GM21576 (cell line): ENCODE results near the gene B4GALT7.

Source experiments
- ATAC-seq: cut with Tn5 transposase; IDR thresholded peaks from one replicate; pipeline ENCODE4 v1.9.1; 2021; ENCODE audit warnings: mild to moderate bottlenecking, moderate library complexity; ENCODE audit not compliant: unreplicated experiment

B4GALT7 gene

DNA sequence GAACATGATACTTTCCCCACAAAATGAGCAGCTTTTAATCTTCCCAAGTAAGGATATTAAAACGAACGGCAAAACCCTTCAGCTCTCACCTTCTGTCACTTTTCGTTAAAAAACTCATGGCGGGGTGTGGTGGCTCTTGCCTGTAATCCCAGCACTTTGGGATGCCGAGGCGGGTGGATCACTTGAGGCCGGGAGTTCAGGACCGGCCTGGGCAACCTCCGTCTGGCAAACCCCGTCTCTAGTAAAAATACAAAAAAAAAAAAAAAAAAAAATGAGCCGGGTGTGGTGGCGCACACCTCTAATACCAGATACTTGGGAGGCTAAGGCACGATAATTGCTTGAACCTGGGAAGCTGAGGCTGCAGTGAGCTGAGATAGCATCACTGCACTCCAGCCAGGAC, 7.0 kb upstream of the B4GALT7 start:
- ATAC-seq: no peak

GRCh38 chr5:177593511-177593910, 6.4 kb upstream of the B4GALT7 start:
- no peak for ATAC-seq

- ATAC-seq: no peak
These were observed 5.9 kb upstream of the B4GALT7 start for GRCh38 chr5:177594071-177594470.

DNA sequence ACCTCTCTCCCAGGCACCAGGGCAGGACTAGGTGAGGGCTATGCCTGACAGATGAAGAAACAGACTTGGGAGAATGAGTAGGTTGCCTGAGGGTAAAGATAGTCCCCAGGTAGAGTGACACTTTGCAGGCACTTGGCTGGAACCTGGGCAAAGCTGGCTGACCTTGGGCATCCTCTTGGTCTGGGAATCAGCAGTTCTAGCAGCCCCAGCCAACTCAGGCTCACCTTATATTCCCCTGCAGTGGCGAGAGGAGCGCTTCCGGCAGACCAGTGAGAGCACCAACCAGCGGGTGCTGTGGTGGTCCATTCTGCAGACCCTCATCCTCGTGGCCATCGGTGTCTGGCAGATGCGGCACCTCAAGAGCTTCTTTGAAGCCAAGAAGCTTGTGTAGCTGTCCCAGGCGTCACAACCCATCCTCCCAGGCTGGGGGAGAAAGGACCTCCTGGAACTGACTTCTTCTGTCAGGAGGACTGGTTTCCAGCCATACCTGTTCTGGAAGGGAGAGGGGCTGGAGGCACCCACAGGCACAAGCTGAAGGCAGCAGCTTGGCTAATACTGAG, 4.8 kb upstream of the B4GALT7 start:
- ATAC-seq: no peak

DNA sequence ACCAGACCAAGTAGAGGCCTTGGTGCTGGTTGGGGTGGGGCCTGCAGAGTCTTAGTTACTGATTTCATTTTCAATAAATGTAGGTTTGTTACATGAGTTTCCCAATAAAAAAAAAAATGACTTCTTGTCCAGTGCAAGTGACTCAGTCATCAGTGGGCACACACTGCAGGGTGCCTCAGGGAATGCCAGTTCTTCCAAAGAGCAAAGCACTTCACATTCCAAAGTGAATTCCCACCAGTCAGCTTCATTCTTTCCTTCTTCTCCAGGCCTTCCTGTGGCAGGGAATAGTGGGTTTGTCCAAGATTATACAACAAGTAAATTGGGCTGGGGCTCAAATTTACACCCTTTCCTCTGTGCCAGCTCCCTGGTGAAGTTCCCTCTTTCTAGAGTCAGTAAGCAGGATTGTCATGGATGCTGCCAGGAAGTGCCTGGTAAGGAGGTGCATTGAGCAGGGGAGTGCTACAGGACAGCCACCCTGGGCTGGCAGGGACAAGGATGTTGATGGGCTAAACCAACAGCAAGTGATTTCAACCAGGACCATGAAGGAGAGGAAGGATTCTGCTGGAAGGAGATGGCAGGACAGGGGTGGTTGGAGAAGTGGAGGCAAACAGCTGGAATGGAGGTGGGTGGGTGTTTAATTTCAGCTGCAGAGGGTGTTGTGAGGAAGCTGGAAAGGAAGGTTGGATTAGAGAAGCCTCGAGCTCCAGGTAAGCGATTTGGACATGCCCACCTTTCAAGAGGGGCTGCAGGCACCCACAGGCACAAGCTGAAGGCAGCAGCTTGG, 3.7 kb upstream of the B4GALT7 start:
- no peak for ATAC-seq

- no peak for ATAC-seq
These were observed 3.1 kb upstream of the B4GALT7 start for GRCh38 chr5:177596775-177597238.

GRCh38 chr5:177598477-177598876, 1.5 kb upstream of the B4GALT7 start:
- ATAC-seq: no peak

GRCh38 chr5:177600508-177601018, 631 bp downstream of the B4GALT7 start:
- no peak for ATAC-seq

DNA sequence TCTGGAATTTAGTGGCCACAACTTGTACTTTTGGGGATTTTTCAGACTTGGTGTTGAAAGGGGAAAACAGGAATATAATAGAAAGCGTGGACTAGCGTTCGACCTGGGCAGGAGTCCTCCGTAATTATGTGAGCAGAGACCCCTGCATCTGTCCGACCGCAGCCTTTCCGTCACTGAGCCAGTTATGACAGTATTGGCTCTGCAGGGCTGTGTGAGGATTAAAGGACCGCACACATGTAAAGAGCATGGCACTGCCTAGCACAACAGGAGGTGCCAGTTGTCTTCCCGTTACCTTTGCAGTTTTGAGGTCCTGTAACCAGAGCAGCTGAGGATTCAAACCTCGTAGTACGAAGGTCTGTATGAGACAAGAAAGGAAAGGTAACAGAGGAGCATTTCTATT, 1.2 kb downstream of the B4GALT7 start:
- ATAC-seq: no peak

- no peak for ATAC-seq
These were observed 1.9 kb downstream of the B4GALT7 start for GRCh38 chr5:177601577-177602457.

- no peak for ATAC-seq
These were observed 2.5 kb downstream of the B4GALT7 start for GRCh38 chr5:177602458-177602830.

- no peak for ATAC-seq
These were observed 3.7 kb downstream of the B4GALT7 start for GRCh38 chr5:177603631-177604030.

DNA sequence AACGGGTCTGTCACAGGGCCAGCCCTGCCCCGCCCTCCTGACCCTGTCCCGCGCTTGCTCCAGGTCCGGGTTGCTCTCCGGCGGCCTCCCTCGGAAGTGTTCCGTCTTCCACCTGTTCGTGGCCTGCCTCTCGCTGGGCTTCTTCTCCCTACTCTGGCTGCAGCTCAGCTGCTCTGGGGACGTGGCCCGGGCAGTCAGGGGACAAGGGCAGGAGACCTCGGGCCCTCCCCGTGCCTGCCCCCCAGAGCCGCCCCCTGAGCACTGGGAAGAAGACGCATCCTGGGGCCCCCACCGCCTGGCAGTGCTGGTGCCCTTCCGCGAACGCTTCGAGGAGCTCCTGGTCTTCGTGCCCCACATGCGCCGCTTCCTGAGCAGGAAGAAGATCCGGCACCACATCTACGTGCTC, 4.2 kb downstream of the B4GALT7 start:
- no peak for ATAC-seq

DNA sequence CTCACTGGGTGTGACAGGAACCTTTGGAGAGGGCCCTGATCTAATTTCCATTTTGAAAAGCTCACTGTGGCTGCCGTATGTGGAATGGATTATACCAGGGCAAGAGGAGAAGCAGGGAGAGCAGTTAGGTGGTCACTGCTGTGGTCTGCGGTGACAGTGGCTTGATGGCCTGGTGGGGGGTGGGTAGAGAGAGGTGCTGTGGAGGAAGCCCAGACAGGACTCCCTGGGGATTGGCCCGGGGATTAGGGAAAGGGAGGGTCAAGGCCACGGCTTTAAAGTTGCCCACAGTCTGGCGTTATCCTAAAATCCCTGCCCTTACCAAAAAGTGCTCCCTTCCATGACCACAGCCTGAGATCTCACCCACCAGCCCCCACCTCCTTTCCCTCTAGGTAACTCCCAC, 4.7 kb downstream of the B4GALT7 start:
- no peak for ATAC-seq

DNA sequence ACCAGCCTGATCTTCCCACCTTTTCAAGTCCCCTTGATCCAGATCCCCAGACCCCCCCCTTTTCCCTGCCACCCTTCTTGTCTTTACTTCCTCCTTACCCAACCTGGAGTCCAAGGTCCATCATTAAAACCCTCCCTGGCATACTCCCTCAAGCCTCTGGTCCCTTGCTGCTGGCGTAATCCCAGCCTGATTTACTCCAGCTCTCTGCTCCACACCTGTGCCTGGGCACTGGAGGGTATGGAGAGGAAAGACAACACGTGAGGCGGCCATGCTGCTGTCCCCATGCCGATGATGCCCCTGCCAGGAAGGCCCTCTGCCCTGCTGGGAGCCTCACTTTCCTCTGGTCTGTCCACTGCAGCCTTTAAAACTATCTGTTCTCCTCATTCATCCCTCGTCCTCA, 5.1 kb downstream of the B4GALT7 start:
- no peak for ATAC-seq

DNA sequence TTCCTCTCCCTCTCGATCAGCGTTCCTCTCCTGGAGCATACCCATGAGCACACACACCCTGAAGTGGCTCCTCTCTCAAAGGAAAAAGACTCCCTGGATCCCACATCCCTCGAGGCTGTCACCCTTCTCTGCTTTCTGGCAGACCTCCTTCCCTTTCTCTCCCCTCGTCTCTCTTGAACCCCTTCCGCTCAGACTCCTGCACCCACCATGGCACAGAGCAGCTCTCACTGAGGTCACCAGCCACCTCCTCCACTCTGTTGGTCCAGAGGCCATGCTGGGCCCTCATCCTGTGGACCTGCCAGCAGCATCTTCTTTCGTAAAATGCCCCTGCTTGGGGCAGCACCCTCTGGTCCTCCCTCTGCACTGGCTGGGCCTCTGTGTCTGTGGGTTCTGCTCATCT, 5.7 kb downstream of the B4GALT7 start:
- ATAC-seq: no peak

- no peak for ATAC-seq
These were observed 6.4 kb downstream of the B4GALT7 start for GRCh38 chr5:177606071-177607051.

- no peak for ATAC-seq
These were observed 7.2 kb downstream of the B4GALT7 start for GRCh38 chr5:177607115-177607451.

- no peak for ATAC-seq
These were observed 7.7 kb downstream of the B4GALT7 start for GRCh38 chr5:177607452-177608192.
